ENCODE data around the gene PDK1.

The PDK1 gene

DNA sequence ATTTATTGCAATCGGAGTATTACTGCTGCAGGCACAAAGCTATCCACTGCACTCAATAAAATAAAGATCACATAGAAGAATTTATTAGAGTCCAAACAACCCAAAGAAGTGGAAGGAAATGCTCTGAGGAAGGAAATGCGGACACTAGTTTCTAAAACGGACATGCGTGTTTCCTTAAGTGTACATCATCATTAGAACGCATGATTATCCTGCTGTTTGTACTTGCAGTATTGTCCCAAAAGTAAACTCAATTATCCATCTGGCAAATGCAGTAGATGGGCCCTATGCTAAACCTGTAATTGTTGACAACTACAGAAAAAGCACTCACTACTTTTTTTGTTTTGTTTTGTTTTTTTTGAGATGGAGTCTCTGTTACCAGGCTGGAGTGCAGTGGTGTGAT lies 53.6 kb downstream of the PDK1 start:
- no peak for DNase-seq (ENCODE audit: extremely low spot score)
- TF ChIP-seq ARNT (IDR thresholded peaks at IDR 0.05) (no peak), ELF4 (IDR thresholded peaks at IDR 0.05) (no peak), FOXK2 (IDR thresholded peaks at IDR 0.05) (no peak), BHLHE40 (IDR thresholded peaks at IDR 0.05; ENCODE audit: borderline replicate concordance) (no peak), ZNF384 (IDR thresholded peaks at IDR 0.05) (no peak)
- POLR2A ChIA-PET = no interaction called here
- CTCF ChIA-PET = no interaction called here

DNA sequence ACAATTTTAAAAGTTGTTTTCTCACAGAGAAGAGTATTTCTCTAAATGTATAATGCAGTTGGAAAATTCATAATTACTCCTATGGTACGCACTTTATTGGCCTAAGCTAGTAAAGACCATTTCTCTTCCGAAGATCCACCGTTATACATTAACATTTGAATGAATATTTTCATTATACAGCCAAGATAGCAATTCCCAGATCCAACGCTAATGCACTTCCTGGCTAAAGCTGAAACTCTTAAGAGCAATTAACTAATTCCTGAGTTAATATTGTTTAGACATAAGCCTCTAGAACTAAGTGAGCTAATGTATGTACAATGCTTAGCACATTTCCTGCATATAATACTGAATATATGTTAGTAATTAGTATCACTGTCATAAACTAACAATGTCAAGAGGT lies 56.2 kb downstream of the PDK1 start:
- TF ChIP-seq L3MBTL2 (conservative IDR thresholded peaks at IDR 0.05) = no peak
- ChIA-PET POLR2A (no interaction called here), CTCF (no interaction called here)

DNA sequence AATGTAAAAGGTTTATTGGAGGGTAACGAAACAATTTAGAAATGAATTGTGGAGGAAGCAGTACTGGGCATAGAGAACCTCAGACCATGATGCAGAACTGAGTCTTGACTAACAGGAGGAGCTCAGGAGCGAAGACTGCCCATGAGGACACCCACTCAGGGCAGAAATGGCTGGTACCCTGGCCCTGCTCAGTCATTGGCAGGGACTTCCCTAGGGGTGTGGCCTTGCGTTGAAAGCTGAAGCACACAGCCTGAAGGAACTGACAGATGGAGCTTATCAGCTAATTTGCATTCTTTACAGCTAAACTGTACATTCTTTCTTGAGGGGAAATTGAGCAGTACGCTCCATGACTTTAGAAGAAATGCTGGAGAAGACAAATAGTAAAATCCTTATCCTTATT lies 57.1 kb downstream of the PDK1 start:
- TF ChIP-seq NFRKB (IDR thresholded peaks at IDR 0.05) (no peak), FOXK2 (IDR thresholded peaks at IDR 0.05) (no peak), SUZ12 (IDR thresholded peaks at IDR 0.05) (no peak), ELF4 (IDR thresholded peaks at IDR 0.05) (no peak), PKNOX1 (IDR thresholded peaks at IDR 0.05) (no peak), SP1 (IDR thresholded peaks at IDR 0.05) (no peak), FOXA1 (IDR thresholded peaks at IDR 0.05) (no peak), BHLHE40 (IDR thresholded peaks at IDR 0.05; ENCODE audit: borderline replicate concordance) (no peak), L3MBTL2 (conservative IDR thresholded peaks at IDR 0.05) (no peak), TARDBP (IDR thresholded peaks at IDR 0.05) (no peak), CTBP1 (IDR thresholded peaks at IDR 0.05; ENCODE audit: borderline replicate concordance) (no peak), ZNF384 (IDR thresholded peaks at IDR 0.05) (no peak), LEF1 (IDR thresholded peaks at IDR 0.05; ENCODE audit: borderline replicate concordance) (no peak), ARNT (IDR thresholded peaks at IDR 0.05) (no peak), HDGF (IDR thresholded peaks at IDR 0.05; ENCODE audit: borderline replicate concordance) (no peak), FOXM1 (IDR thresholded peaks at IDR 0.05; ENCODE audit: borderline replicate concordance) (no peak)
- DNase-seq (ENCODE audit: extremely low spot score) = peak; percentile 8
- ChIA-PET CTCF (no interaction called here), POLR2A (no interaction called here)

More for the DNA sequence above, 56.2 kb downstream of the PDK1 start:
- no peak for DNase-seq (ENCODE audit: extremely low spot score)

GRCh38 chr2:172613615-172614231 lies 57.8 kb downstream of the PDK1 start:
- no peak for DNase-seq (ENCODE audit: extremely low spot score)
- TF ChIP-seq TARDBP (IDR thresholded peaks at IDR 0.05) (no peak), FOXK2 (IDR thresholded peaks at IDR 0.05) (no peak), BHLHE40 (IDR thresholded peaks at IDR 0.05; ENCODE audit: borderline replicate concordance) (no peak), HDGF (IDR thresholded peaks at IDR 0.05; ENCODE audit: borderline replicate concordance) (no peak), FOXM1 (IDR thresholded peaks at IDR 0.05; ENCODE audit: borderline replicate concordance) (no peak), NFRKB (IDR thresholded peaks at IDR 0.05) (no peak), CTBP1 (IDR thresholded peaks at IDR 0.05; ENCODE audit: borderline replicate concordance) (no peak), ZNF384 (IDR thresholded peaks at IDR 0.05) (no peak), SUZ12 (IDR thresholded peaks at IDR 0.05) (no peak)
- POLR2A ChIA-PET = no interaction called here
- CTCF ChIA-PET = no interaction called here

GRCh38 chr2:172614932-172615331 lies 59.0 kb downstream of the PDK1 start:
- ChIA-PET CTCF (no interaction called here), POLR2A (no interaction called here)
- TF ChIP-seq NFRKB (IDR thresholded peaks at IDR 0.05) = no peak
- no peak for TF ChIP-seq CTBP1 (IDR thresholded peaks at IDR 0.05; ENCODE audit: borderline replicate concordance)
- no peak for TF ChIP-seq L3MBTL2 (conservative IDR thresholded peaks at IDR 0.05)
- TF ChIP-seq FOXM1 (IDR thresholded peaks at IDR 0.05; ENCODE audit: borderline replicate concordance) = no peak
- TF ChIP-seq TARDBP (IDR thresholded peaks at IDR 0.05) = no peak
- no peak for TF ChIP-seq ARNT (IDR thresholded peaks at IDR 0.05)
- no peak for TF ChIP-seq ZNF384 (IDR thresholded peaks at IDR 0.05)
- no peak for DNase-seq (ENCODE audit: extremely low spot score)

DNA sequence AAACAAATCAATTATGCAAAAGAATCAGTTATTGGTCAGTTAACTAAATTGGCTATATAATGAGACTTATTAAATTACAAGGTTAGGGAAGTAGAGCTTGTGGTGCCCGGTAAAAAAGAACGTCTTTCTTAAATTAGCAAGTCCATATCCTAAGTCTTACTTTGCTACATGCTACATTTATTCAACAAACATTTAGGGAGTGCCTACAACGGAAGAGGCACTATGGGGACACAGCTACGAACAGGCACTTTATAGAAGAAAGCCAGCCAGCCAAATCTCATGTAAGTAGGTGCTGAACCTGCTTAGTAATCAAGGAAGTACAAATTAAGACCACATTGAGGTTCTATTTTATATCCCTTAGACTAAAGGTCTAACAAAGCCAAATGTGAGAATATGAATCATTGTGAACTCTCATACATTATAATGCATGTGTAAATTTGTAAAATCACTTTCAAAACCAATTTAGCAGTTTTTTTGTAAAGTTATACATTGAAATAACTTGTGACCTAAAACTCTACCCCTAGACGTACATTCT lies 59.9 kb downstream of the PDK1 start:
- no peak for DNase-seq (ENCODE audit: extremely low spot score)
- CTCF ChIA-PET = no interaction called here
- POLR2A ChIA-PET = no interaction called here
- no peak for TF ChIP-seq TARDBP (IDR thresholded peaks at IDR 0.05)
- TF ChIP-seq ELF4 (IDR thresholded peaks at IDR 0.05) = no peak
- no peak for TF ChIP-seq ARNT (IDR thresholded peaks at IDR 0.05)
- no peak for TF ChIP-seq SUZ12 (IDR thresholded peaks at IDR 0.05)
- no peak for TF ChIP-seq PKNOX1 (IDR thresholded peaks at IDR 0.05)
- no peak for TF ChIP-seq NFRKB (IDR thresholded peaks at IDR 0.05)
- TF ChIP-seq LEF1 (IDR thresholded peaks at IDR 0.05; ENCODE audit: borderline replicate concordance) = no peak
- TF ChIP-seq FOXM1 (IDR thresholded peaks at IDR 0.05; ENCODE audit: borderline replicate concordance) = no peak
- TF ChIP-seq ZNF384 (IDR thresholded peaks at IDR 0.05) = no peak
- TF ChIP-seq BHLHE40 (IDR thresholded peaks at IDR 0.05; ENCODE audit: borderline replicate concordance) = no peak
- no peak for TF ChIP-seq CTBP1 (IDR thresholded peaks at IDR 0.05; ENCODE audit: borderline replicate concordance)
- TF ChIP-seq FOXA1 (IDR thresholded peaks at IDR 0.05) = no peak
- TF ChIP-seq SP1 (IDR thresholded peaks at IDR 0.05) = no peak
- no peak for TF ChIP-seq L3MBTL2 (conservative IDR thresholded peaks at IDR 0.05)
- no peak for TF ChIP-seq HDGF (IDR thresholded peaks at IDR 0.05; ENCODE audit: borderline replicate concordance)
- no peak for TF ChIP-seq FOXK2 (IDR thresholded peaks at IDR 0.05)

DNA sequence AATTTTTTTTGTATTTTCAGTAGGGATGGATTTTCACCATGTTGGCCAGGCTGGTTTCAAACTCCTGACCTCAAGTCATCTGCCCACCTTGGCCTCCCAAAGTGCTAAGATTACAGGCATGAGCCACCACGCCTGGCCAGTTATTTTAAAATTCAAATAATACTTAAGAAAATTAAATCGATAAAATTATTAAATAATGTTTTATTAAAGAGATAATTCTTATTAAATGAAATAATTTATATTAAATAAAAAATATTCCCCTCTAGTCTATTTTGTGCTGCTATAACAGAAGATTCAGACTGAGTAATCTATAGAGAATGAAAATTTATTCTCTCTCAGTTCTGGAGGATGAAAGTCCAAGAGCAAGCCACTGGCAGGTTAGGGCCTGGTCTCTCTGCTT lies 61.2 kb downstream of the PDK1 start:
- no peak for DNase-seq (ENCODE audit: extremely low spot score)
- ChIA-PET POLR2A (no interaction called here), CTCF (no interaction called here)
- TF ChIP-seq BHLHE40 (IDR thresholded peaks at IDR 0.05; ENCODE audit: borderline replicate concordance) (no peak), ZNF384 (IDR thresholded peaks at IDR 0.05) (no peak), NFRKB (IDR thresholded peaks at IDR 0.05) (no peak), ELF4 (IDR thresholded peaks at IDR 0.05) (no peak), L3MBTL2 (conservative IDR thresholded peaks at IDR 0.05) (no peak), FOXK2 (IDR thresholded peaks at IDR 0.05) (no peak), LEF1 (IDR thresholded peaks at IDR 0.05; ENCODE audit: borderline replicate concordance) (no peak), TARDBP (IDR thresholded peaks at IDR 0.05) (no peak), PKNOX1 (IDR thresholded peaks at IDR 0.05) (no peak), FOXM1 (IDR thresholded peaks at IDR 0.05; ENCODE audit: borderline replicate concordance) (no peak)
